Measurements from ENCODE around the gene ADAMTS6. TPM values are rescaled to one million over a fixed set of nuclear protein-coding genes. Genes with fewer than 3 reads are reported as not detected.
A peak's percentile ranks its signal among the peaks of the same experiment; 100 is the strongest.

ADAMTS6 gene
- total RNA-seq, 2 experiments from 2014 or later, result 0.86 to 0.93 TPM

- DNase-seq, result no peak
- no peaks in the 10 kb centered on the region for H3K4me1 Mint-ChIP-seq (ENCODE audit: low read depth)
- H3K9me3 Mint-ChIP-seq, result no peaks in the 10 kb centered on the region
- no peaks in the 10 kb centered on the region for H3K36me3 Mint-ChIP-seq (ENCODE audit: low read depth)
- H3K4me3 Mint-ChIP-seq, result no peak overlapping the region
- intact Hi-C loops (cut with micrococcal nuclease), result loop anchor here (5.0 kb wide), 1 partner anchor 277 kb away; the partner anchor contains the start of gene ADAMTS6
- CTCF ChIA-PET, result no interaction called here
- peaks cover 1% of the 10 kb centered on the region for H3K27me3 Mint-ChIP-seq (ENCODE audit: low read depth)
- no peak overlapping the region for H3K27ac Mint-ChIP-seq
Measured at GRCh38 chr5:65204966-65205365, 276.8 kb downstream of the ADAMTS6 start.

DNA sequence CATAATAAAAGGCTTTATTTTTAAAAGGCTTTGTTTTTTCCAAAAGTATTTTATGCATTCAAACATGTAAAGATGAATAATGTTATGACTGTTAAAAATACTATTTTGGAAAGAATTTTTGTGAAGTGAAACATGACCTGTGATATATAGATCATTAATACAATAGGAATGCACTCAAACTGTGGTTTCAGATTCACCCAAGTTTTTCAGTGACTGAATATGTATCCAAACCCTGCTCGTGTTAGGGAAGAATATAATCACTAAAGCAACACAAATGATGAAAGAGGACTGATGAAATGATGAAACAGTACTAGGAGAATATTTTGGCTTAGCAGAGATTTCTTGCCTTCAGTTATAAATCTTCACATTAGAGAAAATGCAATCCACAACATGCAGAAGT lies 278.0 kb downstream of the ADAMTS6 start:
- no peak overlapping the region for H3K27ac Mint-ChIP-seq
- no peaks in the 10 kb centered on the region for H3K36me3 Mint-ChIP-seq (ENCODE audit: low read depth)
- H3K9me3 Mint-ChIP-seq, result no peaks in the 10 kb centered on the region
- no peak for DNase-seq
- H3K4me3 Mint-ChIP-seq, result no peak overlapping the region
- CTCF ChIA-PET, result no interaction called here
- H3K27me3 Mint-ChIP-seq (ENCODE audit: low read depth), result peaks cover 2% of the 10 kb centered on the region
- intact Hi-C loops (cut with micrococcal nuclease), result no loop called here
- H3K4me1 Mint-ChIP-seq (ENCODE audit: low read depth), result no peaks in the 10 kb centered on the region

DNA sequence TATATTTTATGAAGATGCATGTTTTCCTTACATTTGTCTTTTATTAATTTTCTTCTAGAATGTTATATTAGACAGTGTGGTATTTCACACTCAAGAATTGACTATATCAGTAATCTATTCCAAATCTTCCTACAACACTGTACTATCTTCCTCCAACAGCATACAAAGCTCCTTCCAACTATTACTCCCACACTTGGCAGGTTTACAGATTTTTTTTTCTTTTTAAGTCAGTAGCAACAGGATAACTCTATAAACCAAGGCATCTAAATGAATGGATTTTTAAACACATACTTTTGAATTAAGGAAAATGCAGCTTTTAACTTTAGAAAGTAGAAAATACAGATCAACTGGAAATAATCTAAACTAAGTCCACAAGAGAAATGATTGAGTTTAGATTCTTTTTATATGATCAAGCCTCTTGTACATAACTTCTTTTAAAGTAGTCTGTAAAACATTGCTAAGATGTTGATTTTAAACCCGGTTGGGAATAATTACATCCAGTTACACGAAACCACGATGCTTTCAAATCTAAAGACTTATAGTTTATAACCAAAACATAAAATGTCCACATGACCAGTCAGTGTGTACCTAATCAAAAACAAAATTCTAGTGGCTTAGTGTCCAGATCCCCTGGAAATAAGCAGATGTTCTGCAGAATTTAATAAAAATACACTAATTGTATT lies 281.6 kb downstream of the ADAMTS6 start:
- Mint-ChIP-seq H3K4me3 (no peak overlapping the region), H3K27ac (no peak overlapping the region), H3K27me3 (ENCODE audit: low read depth) (peaks cover 2% of the 10 kb centered on the region), H3K4me1 (ENCODE audit: low read depth) (no peaks in the 10 kb centered on the region), H3K9me3 (no peaks in the 10 kb centered on the region), H3K36me3 (ENCODE audit: low read depth) (no peaks in the 10 kb centered on the region)
- no peak for DNase-seq
- CTCF ChIA-PET, result no interaction called here
- intact Hi-C loops (cut with micrococcal nuclease), result loop anchor here (10.0 kb wide), 2 partner anchors 425 to 525 kb away; partner anchors contain the start of genes NLN, SGTB, SHLD3 and TRAPPC13

DNA sequence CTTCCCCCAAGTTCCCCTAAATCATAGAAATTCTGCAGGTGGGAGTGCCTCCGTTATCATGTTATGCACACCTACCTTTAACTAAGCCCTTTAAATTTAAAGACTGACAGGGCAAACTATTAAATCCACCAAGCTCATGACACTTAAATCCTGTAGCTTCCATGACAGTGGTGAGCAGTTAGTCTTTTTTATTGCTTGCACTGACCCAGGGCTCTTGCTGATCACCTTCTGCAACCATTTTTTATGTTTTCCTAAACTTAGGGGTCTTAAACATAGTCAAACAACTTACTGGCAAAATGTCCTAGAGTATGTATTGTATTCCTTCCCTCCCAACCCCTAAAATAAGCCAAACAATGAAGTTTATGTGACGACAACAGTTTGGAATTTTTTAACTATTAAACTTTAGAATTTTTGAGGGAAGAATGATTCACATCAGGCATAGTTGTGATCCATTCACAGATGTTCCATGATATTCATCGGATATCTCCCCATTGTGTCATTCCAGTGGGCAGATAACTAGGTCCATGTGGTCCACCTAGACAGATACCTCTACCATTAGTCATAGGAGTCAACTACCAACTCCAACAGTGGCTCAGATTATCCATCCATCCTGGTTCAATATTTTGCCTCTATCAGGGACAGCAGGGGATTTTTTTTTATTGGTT lies 283.1 kb downstream of the ADAMTS6 start:
- Mint-ChIP-seq H3K27me3 (ENCODE audit: low read depth) (peaks cover 2% of the 10 kb centered on the region), H3K4me1 (ENCODE audit: low read depth) (no peaks in the 10 kb centered on the region), H3K4me3 (no peak overlapping the region), H3K9me3 (no peaks in the 10 kb centered on the region), H3K36me3 (ENCODE audit: low read depth) (no peaks in the 10 kb centered on the region), H3K27ac (no peak overlapping the region)
- intact Hi-C loops (cut with micrococcal nuclease), result loop anchor here (10.0 kb wide), 2 partner anchors 426 to 526 kb away; partner anchors contain the start of genes NLN, SGTB, SHLD3 and TRAPPC13
- CTCF ChIA-PET, result no interaction called here
- DNase-seq, result no peak

DNA sequence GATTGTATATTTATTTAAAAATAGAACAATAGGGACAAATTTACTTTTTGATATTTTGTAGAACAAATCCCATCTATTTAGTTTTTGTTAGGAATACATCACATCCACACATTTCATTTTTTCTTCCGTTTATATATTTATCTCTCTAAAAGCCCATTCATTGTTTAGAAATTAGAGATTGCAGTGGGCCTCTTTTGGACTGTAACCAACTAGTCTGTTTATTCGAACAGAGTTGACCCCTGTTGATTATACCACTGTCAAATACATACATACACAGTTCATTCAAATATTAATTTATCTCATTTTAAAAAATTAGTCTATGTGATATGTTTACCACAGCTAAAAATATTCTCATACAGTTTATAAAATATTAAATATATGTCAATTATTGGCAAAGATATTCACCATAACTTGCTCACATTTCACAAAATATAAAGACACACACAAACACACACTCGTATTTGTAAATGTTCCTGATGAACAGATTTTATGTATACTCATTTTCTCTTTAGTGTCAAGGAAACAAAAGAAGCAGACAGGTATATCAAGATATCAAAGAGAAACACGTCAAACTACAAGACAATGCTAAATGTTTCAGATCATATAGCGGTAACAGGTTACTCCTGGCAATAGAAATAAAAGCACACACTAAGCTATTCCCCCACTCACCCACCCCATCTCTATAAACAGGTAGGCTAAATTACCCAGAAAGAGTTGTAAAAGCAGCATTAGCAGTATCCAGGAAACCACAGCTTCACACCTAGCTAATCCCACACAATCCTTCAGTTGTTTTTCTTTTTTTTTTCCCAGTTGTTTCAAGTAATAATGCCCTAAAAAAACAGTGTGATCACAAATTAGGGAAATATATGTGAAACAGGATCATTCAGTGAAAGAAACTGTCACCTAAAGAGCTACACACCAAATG lies 283.9 kb downstream of the ADAMTS6 start:
- no peaks in the 10 kb centered on the region for H3K36me3 Mint-ChIP-seq (ENCODE audit: low read depth)
- CTCF ChIA-PET, result no interaction called here
- H3K27me3 Mint-ChIP-seq (ENCODE audit: low read depth), result peaks cover 2% of the 10 kb centered on the region
- H3K27ac Mint-ChIP-seq, result no peak overlapping the region
- H3K9me3 Mint-ChIP-seq, result no peaks in the 10 kb centered on the region
- no peak for DNase-seq
- H3K4me1 Mint-ChIP-seq (ENCODE audit: low read depth), result no peaks in the 10 kb centered on the region
- H3K4me3 Mint-ChIP-seq, result no peak overlapping the region
- intact Hi-C loops (cut with micrococcal nuclease), result loop anchor here (10.0 kb wide), 2 partner anchors 427 to 527 kb away; partner anchors contain the start of genes NLN, SGTB, SHLD3 and TRAPPC13

GRCh38 chr5:65194871-65195270 lies 286.8 kb downstream of the ADAMTS6 start:
- no peaks in the 10 kb centered on the region for H3K36me3 Mint-ChIP-seq (ENCODE audit: low read depth)
- H3K27ac Mint-ChIP-seq, result no peak overlapping the region
- CTCF ChIA-PET, result no interaction called here
- peaks cover 11% of the 10 kb centered on the region for H3K4me1 Mint-ChIP-seq (ENCODE audit: low read depth)
- no peak overlapping the region for H3K4me3 Mint-ChIP-seq
- H3K27me3 Mint-ChIP-seq (ENCODE audit: low read depth), result no peaks in the 10 kb centered on the region
- DNase-seq, result no peak
- intact Hi-C loops (cut with micrococcal nuclease), result loop anchor here (5.0 to 10.0 kb wide), 3 partner anchors 430 to 947 kb away; partner anchors contain the start of genes NLN, SGTB, SHLD3 and SREK1
- no peaks in the 10 kb centered on the region for H3K9me3 Mint-ChIP-seq

DNA sequence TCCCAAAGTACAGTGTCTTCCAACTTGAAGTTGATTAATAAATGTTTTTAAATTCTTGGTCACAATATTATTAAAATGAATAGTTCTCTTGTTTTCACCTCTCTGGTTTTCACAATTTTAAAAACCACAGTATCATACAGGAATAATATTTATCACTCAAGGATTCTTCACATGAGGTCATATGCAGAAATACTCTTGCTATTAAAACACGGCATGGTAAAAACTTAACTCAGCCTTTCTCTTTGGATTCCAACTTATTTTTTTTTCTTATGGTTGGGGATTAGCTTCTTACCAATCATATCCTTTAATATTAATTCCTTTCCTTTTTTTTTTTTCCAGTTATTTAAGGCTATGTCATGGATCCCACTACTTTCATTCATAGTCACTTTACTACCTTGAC lies 289.4 kb downstream of the ADAMTS6 start:
- peaks cover 14% of the 10 kb centered on the region for H3K4me1 Mint-ChIP-seq (ENCODE audit: low read depth)
- H3K4me3 Mint-ChIP-seq, result no peak overlapping the region
- peaks cover 6% of the 10 kb centered on the region for H3K27me3 Mint-ChIP-seq (ENCODE audit: low read depth)
- H3K36me3 Mint-ChIP-seq (ENCODE audit: low read depth), result no peaks in the 10 kb centered on the region
- H3K9me3 Mint-ChIP-seq, result no peaks in the 10 kb centered on the region
- H3K27ac Mint-ChIP-seq, result no peak overlapping the region
- no peak for DNase-seq
- intact Hi-C loops (cut with micrococcal nuclease), result loop anchor here (5.0 to 10.0 kb wide), 3 partner anchors 432 to 950 kb away; partner anchors contain the start of genes NLN, SGTB, SHLD3 and SREK1
- CTCF ChIA-PET, result no interaction called here

DNA sequence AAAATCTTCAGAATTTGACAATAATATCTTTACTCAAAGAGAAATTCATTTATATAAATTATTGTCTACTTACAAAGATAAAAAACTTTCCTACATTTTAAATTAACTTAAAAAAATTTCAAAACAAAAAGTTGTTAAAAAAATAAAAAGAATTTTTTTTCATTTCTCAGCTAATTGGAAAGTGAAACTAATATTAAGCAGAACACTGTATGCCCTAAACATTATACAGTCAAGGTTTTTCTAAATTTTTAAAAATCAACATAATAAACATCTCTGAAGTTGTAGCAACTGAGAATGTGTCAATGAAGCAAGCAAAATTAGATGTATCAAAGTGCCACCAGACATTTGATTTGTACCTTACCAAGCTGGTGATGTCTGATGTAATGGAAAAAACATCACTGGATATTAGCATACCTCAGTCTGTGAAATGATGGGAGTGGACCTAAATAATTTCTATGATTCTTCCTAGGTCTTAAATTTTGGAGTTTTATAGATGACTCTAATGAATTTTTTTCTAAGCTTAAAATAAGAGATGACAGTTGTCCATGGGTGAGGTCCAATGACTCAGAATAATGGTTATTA lies 290.1 kb downstream of the ADAMTS6 start:
- peaks cover 6% of the 10 kb centered on the region for H3K27me3 Mint-ChIP-seq (ENCODE audit: low read depth)
- no peak overlapping the region for H3K4me3 Mint-ChIP-seq
- H3K36me3 Mint-ChIP-seq (ENCODE audit: low read depth), result no peaks in the 10 kb centered on the region
- no peak overlapping the region for H3K27ac Mint-ChIP-seq
- CTCF ChIA-PET, result no interaction called here
- intact Hi-C loops (cut with micrococcal nuclease), result loop anchor here (2.0 to 10.0 kb wide), 5 partner anchors 381 to 951 kb away; partner anchors contain the start of genes ERBIN, NLN, SGTB and SHLD3
- peaks cover 14% of the 10 kb centered on the region for H3K4me1 Mint-ChIP-seq (ENCODE audit: low read depth)
- H3K9me3 Mint-ChIP-seq, result no peaks in the 10 kb centered on the region
- no peak for DNase-seq

GRCh38 chr5:65190328-65191053 lies 291.2 kb downstream of the ADAMTS6 start:
- Mint-ChIP-seq H3K4me1 (ENCODE audit: low read depth) (peaks cover 14% of the 10 kb centered on the region), H3K4me3 (no peak overlapping the region), H3K27me3 (ENCODE audit: low read depth) (peaks cover 9% of the 10 kb centered on the region), H3K36me3 (ENCODE audit: low read depth) (no peaks in the 10 kb centered on the region), H3K9me3 (no peaks in the 10 kb centered on the region), H3K27ac (peak overlapping the region; percentile 65)
- intact Hi-C loops (cut with micrococcal nuclease), result loop anchor here (1.0 to 10.0 kb wide), 11 partner anchors 18 to 952 kb away; partner anchors contain the start of genes ERBIN, NLN, SGTB and SHLD3
- peak; percentile 35 for DNase-seq
- CTCF ChIA-PET, result no interaction called here

GRCh38 chr5:65186646-65187227 lies 295.0 kb downstream of the ADAMTS6 start:
- Mint-ChIP-seq H3K27ac (no peak overlapping the region), H3K4me3 (no peak overlapping the region), H3K9me3 (no peaks in the 10 kb centered on the region), H3K4me1 (ENCODE audit: low read depth) (peaks cover 14% of the 10 kb centered on the region), H3K36me3 (ENCODE audit: low read depth) (no peaks in the 10 kb centered on the region), H3K27me3 (ENCODE audit: low read depth) (peaks cover 12% of the 10 kb centered on the region)
- intact Hi-C loops (cut with micrococcal nuclease), result no loop called here
- DNase-seq, result no peak
- CTCF ChIA-PET, result no interaction called here

GRCh38 chr5:65185468-65185867 lies 296.3 kb downstream of the ADAMTS6 start:
- no peaks in the 10 kb centered on the region for H3K36me3 Mint-ChIP-seq (ENCODE audit: low read depth)
- H3K4me3 Mint-ChIP-seq, result no peak overlapping the region
- H3K4me1 Mint-ChIP-seq (ENCODE audit: low read depth), result peaks cover 7% of the 10 kb centered on the region
- intact Hi-C loops (cut with micrococcal nuclease), result no loop called here
- H3K27me3 Mint-ChIP-seq (ENCODE audit: low read depth), result peaks cover 12% of the 10 kb centered on the region
- no peaks in the 10 kb centered on the region for H3K9me3 Mint-ChIP-seq
- CTCF ChIA-PET, result interaction anchor here (0.7 kb wide), 1 partner anchor 351 kb away, joined by 3 read pairs; no protein-coding TSS in a partner anchor
- H3K27ac Mint-ChIP-seq, result no peak overlapping the region
- no peak for DNase-seq

Data from activated naive CD4-positive, alpha-beta T cell treated with anti-CD3 and anti-CD28 coated beads for 36 hours (primary cell).